Stimulated activated CD4-positive, alpha-beta T cell treated with anti-CD3 and anti-CD28 coated beads, TNF-alpha, amount 100 ng/mL, for 48 hours (primary cell): ENCODE measurements around the gene CLEC4F.
"Not testable (repeated sequence)": the region's sequence is repeated elsewhere in the genome, so short reads cannot be mapped to it uniquely, and the experiment has no call there.

Source experiments
- DNase-seq, 3 donors: peaks; one replicate each; pipeline ENCODE4 v3.0.0-alpha.2; 2020; ENCODE audit warnings: low read depth in 3 of 3

Gene CLEC4F

DNA sequence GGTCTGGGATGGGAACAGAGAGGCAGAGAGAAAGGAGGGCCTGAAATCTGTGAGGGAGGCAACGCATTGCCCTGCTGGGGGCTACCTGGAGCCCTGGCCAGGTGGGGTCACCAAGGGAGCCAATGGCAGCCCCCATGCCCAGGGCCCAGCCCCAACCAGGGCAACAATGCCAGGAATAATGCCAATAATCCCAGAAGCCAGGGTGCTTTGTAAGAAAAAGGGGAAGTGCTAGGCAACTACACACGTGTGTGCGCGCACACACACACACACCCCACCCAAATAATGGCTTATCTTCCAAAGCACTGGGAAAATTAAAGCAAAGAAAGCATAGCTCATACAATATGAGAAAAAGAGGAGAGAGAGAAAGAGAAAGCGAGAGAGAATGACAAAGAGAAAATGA is 7.0 kb upstream of the CLEC4F start:
- no peak for DNase-seq

- DNase-seq = no peak
Measured at GRCh38 chr2:70826696-70827350, 6.4 kb upstream of the CLEC4F start.

DNA sequence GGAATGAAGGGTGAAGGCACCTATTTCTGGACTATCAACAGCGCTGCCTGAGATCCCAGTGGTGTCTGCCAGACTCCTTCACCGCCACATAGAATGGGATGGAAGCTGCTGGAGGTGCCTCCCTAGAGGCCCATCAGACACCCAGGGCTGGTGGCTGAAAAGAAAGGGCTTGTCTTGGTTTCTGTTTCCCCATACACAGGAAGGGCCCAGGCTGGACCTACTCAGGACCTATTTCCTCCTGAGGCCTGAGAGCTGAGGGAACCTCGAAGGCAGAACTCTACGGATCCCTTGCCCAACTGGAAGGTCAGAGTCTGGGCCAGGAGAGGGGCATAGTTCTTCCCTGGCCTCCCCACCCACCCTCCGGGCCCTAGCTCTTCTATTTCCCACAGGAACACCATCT is 2.9 kb upstream of the CLEC4F start:
- DNase-seq = no peak

- no peak for DNase-seq
Measured at GRCh38 chr2:70822843-70823242, 2.4 kb upstream of the CLEC4F start.

DNA sequence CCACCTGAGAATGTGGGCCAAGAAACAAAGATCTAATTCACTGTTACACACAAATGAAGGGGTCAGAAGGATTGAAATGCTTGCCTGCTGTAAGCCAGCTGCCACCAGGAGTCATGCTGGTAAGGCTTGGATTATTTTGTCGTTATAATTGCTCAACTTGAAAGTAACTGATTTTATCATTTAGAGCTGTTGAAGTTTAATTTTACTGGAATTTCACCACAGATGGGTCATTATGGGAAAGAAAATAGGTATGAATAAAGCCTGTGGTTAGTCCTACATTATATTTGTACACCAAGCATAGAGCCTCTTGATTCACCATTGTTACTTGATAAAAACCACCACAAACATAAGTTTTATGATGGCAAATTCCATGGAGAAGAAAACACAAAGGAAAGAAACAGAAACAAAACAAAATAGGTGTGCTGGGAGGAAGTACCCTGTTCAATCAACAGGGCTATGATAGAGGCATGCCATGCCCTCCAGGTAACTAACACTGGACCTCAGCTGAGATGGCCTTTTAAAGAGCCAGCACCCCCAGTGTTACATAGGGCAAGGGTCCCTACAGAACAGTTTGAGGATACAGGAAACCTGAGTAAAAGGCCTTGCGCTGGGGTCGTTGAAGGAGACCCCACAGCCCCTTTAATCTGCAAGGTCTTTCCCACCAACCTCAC is 3.0 kb downstream of the CLEC4F start:
- DNase-seq = no peak

DNA sequence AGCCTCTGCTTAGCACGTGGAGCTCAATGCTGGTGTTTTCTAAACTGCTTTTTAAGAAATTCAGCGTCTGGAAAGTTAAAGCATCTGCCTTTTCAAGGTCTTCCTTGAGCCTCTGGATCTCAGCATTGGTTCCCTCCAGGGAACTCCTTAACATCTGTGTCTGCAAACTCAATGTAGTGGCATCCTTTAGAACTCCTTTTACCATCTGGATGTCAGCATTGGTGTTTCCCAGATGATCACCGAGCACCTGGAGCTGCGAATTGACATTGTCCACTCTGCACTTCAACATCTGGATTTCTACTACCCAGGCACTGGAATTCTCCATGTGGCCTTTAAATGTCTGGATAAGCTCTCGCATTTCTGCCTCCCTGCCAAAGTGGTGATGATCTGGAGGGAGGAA is 3.7 kb downstream of the CLEC4F start:
- DNase-seq = no peak

DNA sequence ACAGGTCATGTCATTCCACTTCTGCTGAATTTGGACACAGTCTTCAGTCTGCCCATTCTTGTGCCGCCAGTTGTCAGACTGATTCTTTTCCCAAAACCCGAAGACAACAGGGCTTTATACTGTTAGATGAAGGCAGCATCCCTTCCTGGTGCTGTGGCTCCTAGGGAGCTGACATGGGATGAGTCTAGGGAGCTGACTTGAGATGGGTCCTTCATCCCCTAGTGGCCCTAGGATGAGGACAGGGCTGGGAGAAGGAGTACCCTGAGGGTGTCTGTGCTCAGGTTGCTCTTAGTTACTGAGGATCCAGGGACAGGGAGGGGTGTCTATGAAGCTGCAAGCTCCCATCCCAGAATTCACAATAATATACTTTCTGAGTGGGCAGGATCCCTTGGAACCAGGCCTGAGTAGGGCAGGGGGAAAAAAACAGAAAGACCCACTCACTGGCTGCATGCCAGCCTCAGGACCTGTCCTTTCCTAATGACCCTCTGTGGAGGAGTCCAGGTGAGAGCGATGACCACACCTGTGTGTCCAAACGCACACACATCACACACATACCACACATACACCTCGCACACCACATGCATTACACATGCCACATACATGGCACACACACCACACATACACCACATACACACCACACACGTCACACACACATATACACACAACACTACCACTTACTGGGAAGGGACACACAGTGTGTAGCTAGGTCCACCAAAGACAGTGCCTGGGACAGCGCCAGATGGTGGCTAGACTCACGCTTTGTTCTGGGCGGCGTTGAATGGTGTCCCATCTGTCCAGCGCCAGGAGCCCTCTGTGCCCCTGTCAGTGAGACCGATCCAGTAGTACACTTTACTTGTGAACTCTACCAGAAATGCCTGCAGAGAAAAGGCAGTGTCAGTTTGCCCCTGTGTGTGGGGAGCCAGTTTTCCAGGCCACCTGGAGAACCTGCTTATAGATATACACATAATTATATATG is 11.1 kb downstream of the CLEC4F start:
- no peak for DNase-seq

DNA sequence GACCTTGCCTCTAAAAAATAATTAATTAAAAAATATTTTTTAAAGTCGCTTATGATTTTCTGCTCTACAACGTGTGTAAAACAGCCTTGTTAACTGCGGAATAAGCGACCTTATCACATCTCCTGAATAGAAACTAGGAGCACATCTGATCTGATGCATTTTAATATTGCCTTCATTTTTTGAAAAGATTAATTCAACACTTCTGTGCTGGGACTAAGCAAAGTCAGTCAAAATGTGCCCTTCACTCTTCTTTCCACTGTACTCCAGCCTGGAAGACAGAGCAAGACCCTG is 12.6 kb downstream of the CLEC4F start:
- DNase-seq = no peak

- DNase-seq = no peak
Measured at GRCh38 chr2:70807102-70807827, 13.1 kb downstream of the CLEC4F start.

DNA sequence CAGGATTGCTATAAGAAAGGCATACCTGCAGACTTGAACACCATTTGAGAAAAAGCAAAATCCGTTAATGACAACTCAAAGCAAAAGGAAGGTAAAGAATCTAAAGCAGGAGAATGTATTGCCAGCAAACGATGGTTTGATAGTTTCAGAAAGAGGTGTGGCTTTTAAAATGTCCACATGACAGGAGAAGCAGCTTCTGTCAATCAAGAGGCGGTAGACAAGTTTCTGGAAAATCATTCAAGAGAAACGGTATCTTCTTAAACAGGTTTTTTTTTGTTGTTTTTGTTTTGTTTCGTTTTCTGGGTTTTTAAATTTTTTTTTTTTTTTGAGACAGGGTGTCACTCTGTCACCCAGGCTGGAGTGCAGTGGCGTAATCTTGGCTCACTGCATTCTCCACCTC is 13.8 kb downstream of the CLEC4F start:
- DNase-seq = no peak

DNA sequence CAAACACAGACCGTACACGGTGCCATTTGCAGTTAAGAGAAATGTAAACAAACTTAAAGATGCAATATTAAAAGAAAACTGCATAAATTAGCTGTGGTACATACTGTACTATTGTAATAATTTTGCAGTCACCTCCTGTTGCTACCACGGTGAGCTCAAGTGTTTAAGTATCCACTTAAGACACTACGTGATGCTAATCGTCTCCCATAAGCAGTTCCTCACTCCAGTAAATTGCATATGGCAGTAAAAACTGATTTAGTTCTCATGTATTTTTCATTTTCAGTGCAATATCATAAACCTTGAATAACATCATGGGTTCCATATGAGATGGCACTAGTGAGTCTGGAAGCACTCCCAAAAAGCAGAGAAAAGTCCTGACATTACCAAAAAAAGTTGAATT is 14.4 kb downstream of the CLEC4F start:
- no peak for DNase-seq

DNA sequence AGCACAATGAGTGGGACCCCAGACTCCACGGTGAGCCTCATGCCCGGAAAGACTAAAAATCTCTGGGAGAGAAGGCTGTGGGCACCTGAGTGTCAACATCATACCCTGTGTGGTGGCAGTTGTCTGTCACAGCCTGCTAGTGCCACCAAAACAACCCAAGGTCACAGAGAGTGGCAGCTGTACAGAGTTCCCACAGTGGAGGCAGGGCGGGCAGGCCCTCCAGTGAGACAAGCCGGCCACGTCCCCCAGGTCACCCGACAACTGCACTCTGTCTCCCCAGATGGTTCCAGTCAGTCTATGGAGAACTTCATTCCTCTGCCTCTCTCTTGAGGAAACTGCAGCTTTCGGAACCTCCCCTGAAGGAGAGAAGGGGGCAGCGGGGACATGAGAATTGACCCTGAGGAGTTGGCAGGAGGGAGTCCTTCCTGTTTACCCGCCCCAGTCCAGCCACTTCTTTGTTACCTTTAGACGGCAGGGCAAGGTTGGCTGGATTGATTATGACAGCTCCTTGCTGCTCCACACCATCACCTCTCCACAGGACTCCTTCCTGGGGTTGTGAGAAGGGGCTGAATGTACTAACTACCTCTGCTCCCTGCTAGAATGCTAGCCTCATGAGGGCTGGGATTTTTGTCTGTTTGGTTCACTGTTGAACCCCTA is 18.7 kb downstream of the CLEC4F start:
- no peak for DNase-seq

- no peak for DNase-seq
Measured at GRCh38 chr2:70799706-70800105, 20.7 kb downstream of the CLEC4F start.

GRCh38 chr2:70797996-70798395 is 22.4 kb downstream of the CLEC4F start:
- not testable (repeated sequence) for DNase-seq

DNA sequence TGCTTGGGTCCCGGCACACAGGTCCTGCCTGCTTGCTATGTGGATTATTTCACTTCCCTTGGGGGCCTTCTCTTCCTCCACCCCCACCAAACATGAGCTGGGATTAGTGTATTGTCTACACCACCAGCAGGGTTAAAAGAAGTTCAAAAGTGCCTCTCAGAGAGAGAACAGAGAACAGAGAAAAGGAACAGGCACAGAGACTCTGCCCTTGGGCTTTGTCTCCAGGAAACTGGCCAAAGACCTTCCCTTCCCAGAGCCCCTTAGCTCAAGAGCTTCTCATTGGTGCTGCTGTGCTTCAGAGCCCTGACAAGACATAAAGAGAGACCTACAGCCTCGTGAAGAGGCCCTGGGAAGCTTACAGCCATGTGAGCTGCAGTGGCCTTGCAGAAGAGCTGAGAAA is 22.9 kb downstream of the CLEC4F start:
- no peak for DNase-seq

GRCh38 chr2:70796262-70796661 is 24.1 kb downstream of the CLEC4F start:
- DNase-seq = no peak

GRCh38 chr2:70795164-70795995 is 25.0 kb downstream of the CLEC4F start:
- DNase-seq = no peak

DNA sequence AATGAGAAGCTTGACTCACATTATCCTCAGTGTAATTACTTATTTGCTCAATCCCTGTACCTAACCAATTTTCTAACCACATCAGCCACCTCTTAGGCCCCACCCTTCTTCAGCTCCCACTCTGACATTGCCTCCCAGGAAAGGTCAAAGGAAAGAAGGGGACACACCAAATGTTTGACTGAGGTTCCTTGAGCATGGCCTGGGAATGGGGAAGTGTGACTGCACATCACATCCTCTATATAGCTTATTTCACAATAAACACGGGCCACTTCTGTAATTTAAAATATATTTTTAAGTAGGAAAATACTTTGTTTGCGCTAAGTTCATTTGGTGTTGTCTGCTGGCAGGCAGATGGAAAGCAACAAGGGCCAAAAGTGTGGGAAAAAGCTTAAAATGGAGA is 26.9 kb downstream of the CLEC4F start:
- no peak for DNase-seq

- no peak for DNase-seq
Measured at GRCh38 chr2:70790136-70790828, 30.1 kb downstream of the CLEC4F start, which contains the start of gene FIGLA. Gene FIGLA (minus strand): TSS chr2:70790643. CDS start chr2:70790638, 5 bp downstream.
